ENCODE results near the gene LCP2. TPM values are rescaled to one million over a fixed set of nuclear protein-coding genes. Genes with fewer than 3 reads are reported as not detected.
A peak's percentile ranks its signal among the peaks of the same experiment; 100 is the strongest.

The LCP2 gene
- total and polyA plus RNA-seq, 10 of the 15 experiments (the other 5 are each of a cell fraction or from before 2014, with no cell fraction given), result 8.0 to 50.5 (median 20.6) TPM

DNA sequence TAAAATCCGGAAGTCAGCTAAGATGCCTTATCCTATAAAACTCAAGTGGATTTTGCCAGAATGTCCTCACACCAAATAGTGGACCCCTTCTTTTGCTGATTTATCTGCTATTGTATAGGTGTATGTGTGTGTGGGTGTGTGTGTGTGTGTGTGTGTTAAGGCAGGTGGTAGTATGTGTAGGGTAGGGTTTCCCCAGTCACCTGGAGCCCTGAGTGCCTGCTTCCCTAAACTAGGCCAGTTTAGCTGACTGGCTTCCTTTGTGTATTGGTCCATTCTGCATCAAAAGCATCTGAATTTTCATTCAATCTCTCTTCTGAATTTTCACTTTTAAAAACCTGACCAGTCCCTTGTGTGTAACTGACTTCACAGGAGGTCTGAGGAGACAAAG, 42.2 kb upstream of the LCP2 start:
- 81% methylated on average over 1 of the region's 1 CpG for WGBS (ENCODE audit: insufficient coverage, insufficient replicate concordance, low lambda C conversion rate, missing lambda C conversion rate)

DNA sequence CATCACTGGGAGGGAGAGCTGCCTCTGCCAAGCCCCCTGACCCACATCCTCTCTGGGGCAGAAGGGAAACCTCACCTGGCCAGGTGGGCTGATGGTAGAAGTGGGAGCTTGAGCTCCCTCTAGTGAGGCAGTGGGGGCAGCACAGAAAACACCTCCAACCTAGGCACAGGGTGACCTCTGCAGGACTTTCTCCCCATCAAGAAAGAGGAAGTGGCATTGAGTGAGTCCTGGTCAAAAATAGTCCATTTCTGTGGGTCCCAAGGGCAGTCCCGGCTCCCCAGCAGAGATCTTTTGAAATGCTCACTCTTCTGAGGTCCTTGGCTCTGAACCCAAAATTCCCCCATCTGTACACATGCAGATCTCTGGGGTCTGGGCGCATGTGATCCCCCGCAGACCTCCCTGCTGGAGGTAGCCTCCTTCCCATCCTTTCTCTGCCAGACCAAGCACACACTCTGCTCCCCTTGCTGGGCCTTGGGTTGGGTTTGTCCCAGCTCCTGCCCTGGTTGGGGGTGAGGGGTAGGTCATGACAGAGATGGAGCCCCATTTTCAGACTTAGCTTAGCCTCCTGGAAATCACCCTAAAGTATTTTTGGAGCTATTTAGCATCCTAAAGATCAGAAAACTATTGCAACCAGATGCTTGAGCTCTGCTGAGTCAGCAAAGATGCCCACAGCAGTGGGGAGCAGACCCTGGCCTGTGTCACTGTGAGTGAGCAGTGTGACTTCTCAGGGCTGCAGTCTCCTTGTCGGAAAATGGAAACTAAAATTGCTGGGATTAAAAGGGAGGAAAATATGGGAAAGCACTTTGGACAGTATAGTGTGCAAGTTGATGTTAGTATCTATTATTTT, 41.6 kb upstream of the LCP2 start:
- no peaks in the 10 kb centered on the region for H3K79me2 ChIP-seq (ENCODE audit: control insufficient read depth, insufficient read depth, low read length)
- ChIA-PET SMC1A (ENCODE audit: uncharacterized antibody, unreplicated experiment) (interaction anchor here (0.7 to 7.2 kb wide), 30 partner anchors 9 to 118 kb away, joined by 3 to 122 read pairs (median 6); partner anchors contain the start of genes KCNMB1 and LCP2), POLR2A (interaction anchor here (0.6 to 3.1 kb wide), 8 partner anchors 8 to 71 kb away, joined by 3 to 19 read pairs (median 4); no protein-coding TSS in a partner anchor), CTCF (interaction anchor here (0.6 to 7.4 kb wide), 38 partner anchors 8 to 292 kb away, joined by 3 to 189 read pairs (median 7); partner anchors contain the start of genes C5orf58, KCNMB1 and LCP2), RAD21 (ENCODE audit: unreplicated experiment) (interaction anchor here (0.6 to 5.8 kb wide), 28 partner anchors 10 to 241 kb away, joined by 3 to 98 read pairs (median 4); partner anchors contain the start of genes KCNMB1 and LCP2)
- BruUV-seq (replicated peaks), result no TSS peak
- peaks cover 3% of the 10 kb centered on the region; the same call in 1 of the 3 replicates for H3K9me3 ChIP-seq (replicated peaks; ENCODE audit: control insufficient read depth, insufficient read depth, low read length)
- ATAC-seq, result peak; percentile 95
- intact Hi-C loops (cut with micrococcal nuclease; ENCODE audit: unreplicated experiment), result loop anchor here (1.0 to 10.0 kb wide), 5 partner anchors 42 to 234 kb away; partner anchors contain the start of genes FOXI1 and LCP2
- H3K27ac ChIP-seq (ENCODE audit: control insufficient read depth, insufficient read depth), result no peak overlapping the region
- peaks cover 13% of the 10 kb centered on the region for H3K4me1 ChIP-seq (ENCODE audit: control insufficient read depth, insufficient read depth, low read length)
- DNase-seq (ENCODE audit: low read depth, low spot score), result no peak
- 40% methylated on average over 4 of the region's 4 CpGs for WGBS (ENCODE audit: insufficient coverage, insufficient replicate concordance, low lambda C conversion rate, missing lambda C conversion rate)
- no peaks in the 10 kb centered on the region for H3K36me3 ChIP-seq (ENCODE audit: control insufficient read depth in 2 of 2, insufficient read depth in 2 of 2, low read length in 1 of 2)
- in situ Hi-C loops (cut with MboI), result loop anchor here (5.0 kb wide), 1 partner anchor 62 kb away; no protein-coding TSS in a partner anchor
- H3K27me3 ChIP-seq (replicated peaks in 1 of 2; ENCODE audit: control insufficient read depth in 2 of 2, insufficient read depth in 2 of 2, low read length in 1 of 2), result no peaks in the 10 kb centered on the region
- no peak overlapping the region for H3K9ac ChIP-seq (ENCODE audit: control insufficient read depth, insufficient read depth, low read length)
- H2AFZ ChIP-seq (ENCODE audit: control insufficient read depth, low read depth, low read length), result peak overlapping the region; percentile 22; the same call in 1 of the 2 replicates
- H3K4me2 ChIP-seq (ENCODE audit: control insufficient read depth, insufficient read depth), result peak overlapping the region; percentile 10; the same call in 1 of the 2 replicates
- FAIRE-seq, result peak; percentile 68
- H4K20me1 ChIP-seq (ENCODE audit: control insufficient read depth, insufficient read depth), result no peaks in the 10 kb centered on the region
- H3K4me3 ChIP-seq, result no peak overlapping the region
- 0 out of 2 replicates have a peak, but pooled peaks have one; percentile 40 for TF ChIP-seq LARP7 (IDR thresholded peaks at IDR 0.05)
- TF ChIP-seq POLR2AphosphoS5 (IDR thresholded peaks at IDR 0.05; ENCODE audit: low read length), result no peak
- TF ChIP-seq MEF2A (IDR thresholded peaks at IDR 0.05; ENCODE audit: insufficient read depth, low read depth, low read length), result peak; percentile 76
- peak; percentile 98 for TF ChIP-seq RAD21 (IDR thresholded peaks at IDR 0.05; ENCODE audit: insufficient read depth, low read depth, low read length)
- peak; percentile 83; the same call in 1 of the 2 replicates for TF ChIP-seq SMARCA5 (IDR thresholded peaks at IDR 0.05)
- TF ChIP-seq, protein P1, sequence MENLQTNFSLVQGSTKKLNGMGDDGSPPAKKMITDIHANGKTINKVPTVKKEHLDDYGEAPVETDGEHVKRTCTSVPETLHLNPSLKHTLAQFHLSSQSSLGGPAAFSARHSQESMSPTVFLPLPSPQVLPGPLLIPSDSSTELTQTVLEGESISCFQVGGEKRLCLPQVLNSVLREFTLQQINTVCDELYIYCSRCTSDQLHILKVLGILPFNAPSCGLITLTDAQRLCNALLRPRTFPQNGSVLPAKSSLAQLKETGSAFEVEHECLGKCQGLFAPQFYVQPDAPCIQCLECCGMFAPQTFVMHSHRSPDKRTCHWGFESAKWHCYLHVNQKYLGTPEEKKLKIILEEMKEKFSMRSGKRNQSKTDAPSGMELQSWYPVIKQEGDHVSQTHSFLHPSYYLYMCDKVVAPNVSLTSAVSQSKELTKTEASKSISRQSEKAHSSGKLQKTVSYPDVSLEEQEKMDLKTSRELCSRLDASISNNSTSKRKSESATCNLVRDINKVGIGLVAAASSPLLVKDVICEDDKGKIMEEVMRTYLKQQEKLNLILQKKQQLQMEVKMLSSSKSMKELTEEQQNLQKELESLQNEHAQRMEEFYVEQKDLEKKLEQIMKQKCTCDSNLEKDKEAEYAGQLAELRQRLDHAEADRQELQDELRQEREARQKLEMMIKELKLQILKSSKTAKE (IDR thresholded peaks at IDR 0.05; ENCODE audit: low read depth, poor library complexity, severe bottlenecking), result peak; percentile 56

More for the DNA sequence above, 42.2 kb upstream of the LCP2 start:
- H4K20me1 ChIP-seq (ENCODE audit: control insufficient read depth, insufficient read depth), result no peaks in the 10 kb centered on the region
- in situ Hi-C loops (cut with MboI), result loop anchor here (5.0 kb wide), 1 partner anchor 62 kb away; no protein-coding TSS in a partner anchor
- ChIA-PET CTCF (interaction anchor here (0.6 to 7.4 kb wide), 34 partner anchors 8 to 291 kb away, joined by 3 to 189 read pairs (median 10); partner anchors contain the start of genes C5orf58, KCNMB1 and LCP2), SMC1A (ENCODE audit: uncharacterized antibody, unreplicated experiment) (interaction anchor here (0.7 to 7.2 kb wide), 24 partner anchors 8 to 119 kb away, joined by 3 to 122 read pairs (median 7); partner anchors contain the start of genes KCNMB1 and LCP2), RAD21 (ENCODE audit: unreplicated experiment) (interaction anchor here (0.6 to 5.8 kb wide), 20 partner anchors 9 to 241 kb away, joined by 3 to 98 read pairs (median 7); partner anchors contain the start of genes KCNMB1 and LCP2), POLR2A (interaction anchor here (0.6 to 3.1 kb wide), 6 partner anchors 9 to 72 kb away, joined by 3 to 19 read pairs (median 6); no protein-coding TSS in a partner anchor)
- no TSS peak for BruUV-seq (replicated peaks)
- peaks cover 3% of the 10 kb centered on the region; the same call in 1 of the 3 replicates for H3K9me3 ChIP-seq (replicated peaks; ENCODE audit: control insufficient read depth, insufficient read depth, low read length)
- no peaks in the 10 kb centered on the region for H3K79me2 ChIP-seq (ENCODE audit: control insufficient read depth, insufficient read depth, low read length)
- no peaks in the 10 kb centered on the region for H3K36me3 ChIP-seq (ENCODE audit: control insufficient read depth in 2 of 2, insufficient read depth in 2 of 2, low read length in 1 of 2)
- intact Hi-C loops (cut with micrococcal nuclease; ENCODE audit: unreplicated experiment), result loop anchor here (1.0 to 10.0 kb wide), 5 partner anchors 43 to 235 kb away; partner anchors contain the start of genes FOXI1 and LCP2
- H3K4me2 ChIP-seq (ENCODE audit: control insufficient read depth, insufficient read depth), result no peak overlapping the region
- no peak overlapping the region for H3K4me3 ChIP-seq
- no peaks in the 10 kb centered on the region; a peak in 1 of 4 replicates for H3K27me3 ChIP-seq (replicated peaks in 1 of 2; ENCODE audit: control insufficient read depth in 2 of 2, insufficient read depth in 2 of 2, low read length in 1 of 2)
- no peak overlapping the region for H3K27ac ChIP-seq (ENCODE audit: control insufficient read depth, insufficient read depth)
- H3K4me1 ChIP-seq (ENCODE audit: control insufficient read depth, insufficient read depth, low read length), result peaks cover 12% of the 10 kb centered on the region
- no peak overlapping the region for H2AFZ ChIP-seq (ENCODE audit: control insufficient read depth, low read depth, low read length)
- peak; percentile 54 for ATAC-seq
- H3K9ac ChIP-seq (ENCODE audit: control insufficient read depth, insufficient read depth, low read length), result no peak overlapping the region
- TF ChIP-seq SIN3A (IDR thresholded peaks at IDR 0.05; ENCODE audit: low read depth, low read length) (peak; percentile 32; the same call in 1 of the 2 replicates), ATF7 (IDR thresholded peaks at IDR 0.05; ENCODE audit: low read depth) (0 out of 2 replicates have a peak, but pooled peaks have one; percentile 13), SMAD1 (IDR thresholded peaks at IDR 0.05; ENCODE audit: low read depth, partially characterized antibody) (no peak)
- no peak for DNase-seq (ENCODE audit: low read depth, low spot score)
- no peak for FAIRE-seq
